GM12875 (cell line): ENCODE measurements around the gene ACIN1.

Experiments
- H3K4me3 ChIP-seq: one replicate; pipeline ENCODE4 v1.5.1; 2011; ENCODE audit warnings: low read depth, low read length, control low read depth
- TF ChIP-seq, protein P1 (sequence below): IDR thresholded peaks from 2 replicates; pipeline ENCODE4 v1.5.1; 2011; ENCODE audit warnings: low read depth, mild to moderate bottlenecking, control low read depth, inconsistent platforms, low read length, moderate library complexity, borderline replicate concordance; ENCODE audit not compliant: insufficient read depth

ACIN1 gene

DNA sequence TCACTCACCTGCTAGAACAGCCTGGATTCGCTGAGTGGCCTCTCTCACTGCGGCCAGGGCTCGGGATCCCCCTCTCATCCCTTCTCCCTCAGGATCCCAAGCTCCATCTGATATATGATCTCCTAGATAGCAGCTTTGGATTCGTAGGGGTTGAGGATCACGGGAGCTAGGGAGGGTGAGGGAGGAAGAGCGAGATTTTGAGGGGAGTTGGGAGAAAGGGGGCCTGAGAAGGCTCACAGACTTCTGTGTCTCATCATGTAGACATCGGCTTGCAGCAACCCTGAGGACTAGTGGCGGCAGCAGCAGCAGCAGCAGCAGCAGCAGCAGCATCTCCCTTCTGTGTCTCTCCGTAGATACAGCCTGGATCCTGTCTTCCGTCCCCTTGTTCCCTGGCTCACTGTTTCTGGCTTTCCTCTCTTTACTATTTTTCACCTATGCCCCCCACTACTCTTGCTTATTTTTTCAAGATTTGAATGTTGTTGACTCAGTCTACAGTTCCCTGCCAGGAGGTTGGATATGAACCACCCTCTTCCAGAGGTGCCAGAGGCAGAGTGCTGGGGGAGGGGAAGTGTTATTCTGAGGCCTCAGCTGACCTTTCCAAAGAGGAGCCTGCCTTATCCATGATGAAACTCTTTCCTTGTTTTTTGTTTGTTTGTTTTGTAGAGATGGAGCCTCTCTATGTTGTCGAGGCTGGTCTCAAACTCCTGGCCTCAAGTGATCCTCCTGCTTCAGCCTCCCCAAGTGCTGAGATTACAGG lies 9.8 kb upstream of the ACIN1 start, which contains the start of gene CIROP:
TSS of gene CIROP (minus strand) at position 399 of the 757 bp plus-strand sequence. CDS start at position 330, 69 bp downstream.
- no peak within 1 kb of the TSS for H3K4me3 ChIP-seq
- TF ChIP-seq, protein P1, sequence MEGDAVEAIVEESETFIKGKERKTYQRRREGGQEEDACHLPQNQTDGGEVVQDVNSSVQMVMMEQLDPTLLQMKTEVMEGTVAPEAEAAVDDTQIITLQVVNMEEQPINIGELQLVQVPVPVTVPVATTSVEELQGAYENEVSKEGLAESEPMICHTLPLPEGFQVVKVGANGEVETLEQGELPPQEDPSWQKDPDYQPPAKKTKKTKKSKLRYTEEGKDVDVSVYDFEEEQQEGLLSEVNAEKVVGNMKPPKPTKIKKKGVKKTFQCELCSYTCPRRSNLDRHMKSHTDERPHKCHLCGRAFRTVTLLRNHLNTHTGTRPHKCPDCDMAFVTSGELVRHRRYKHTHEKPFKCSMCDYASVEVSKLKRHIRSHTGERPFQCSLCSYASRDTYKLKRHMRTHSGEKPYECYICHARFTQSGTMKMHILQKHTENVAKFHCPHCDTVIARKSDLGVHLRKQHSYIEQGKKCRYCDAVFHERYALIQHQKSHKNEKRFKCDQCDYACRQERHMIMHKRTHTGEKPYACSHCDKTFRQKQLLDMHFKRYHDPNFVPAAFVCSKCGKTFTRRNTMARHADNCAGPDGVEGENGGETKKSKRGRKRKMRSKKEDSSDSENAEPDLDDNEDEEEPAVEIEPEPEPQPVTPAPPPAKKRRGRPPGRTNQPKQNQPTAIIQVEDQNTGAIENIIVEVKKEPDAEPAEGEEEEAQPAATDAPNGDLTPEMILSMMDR: no peak

DNA sequence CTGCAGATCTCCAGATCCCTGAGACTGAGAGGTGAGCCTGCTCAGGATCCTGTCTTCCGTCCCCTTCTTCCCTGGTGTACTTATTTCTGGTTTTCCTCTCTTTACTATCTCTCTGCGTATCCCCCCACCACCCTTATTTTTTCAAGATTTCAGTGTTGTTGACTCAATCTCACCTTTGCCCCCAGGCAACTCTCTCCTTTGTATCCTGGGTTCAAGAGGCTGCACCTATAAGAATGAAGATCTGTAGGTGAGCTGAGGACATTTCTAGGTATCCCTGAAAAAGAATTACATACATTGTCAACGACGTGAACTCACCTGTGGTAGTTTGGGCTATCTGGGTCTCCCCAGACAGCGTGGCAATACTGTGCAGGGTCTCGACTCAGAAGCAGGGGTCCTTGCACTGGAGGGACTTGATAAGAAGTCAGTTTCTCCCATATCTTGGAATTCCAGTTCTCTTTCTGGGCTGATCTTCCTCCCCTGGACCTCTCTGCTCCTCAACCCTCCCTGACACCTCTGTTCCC lies 9.2 kb upstream of the ACIN1 start:
- TF ChIP-seq, protein P1: no peak
- H3K4me3 ChIP-seq: no peak overlapping the region

DNA sequence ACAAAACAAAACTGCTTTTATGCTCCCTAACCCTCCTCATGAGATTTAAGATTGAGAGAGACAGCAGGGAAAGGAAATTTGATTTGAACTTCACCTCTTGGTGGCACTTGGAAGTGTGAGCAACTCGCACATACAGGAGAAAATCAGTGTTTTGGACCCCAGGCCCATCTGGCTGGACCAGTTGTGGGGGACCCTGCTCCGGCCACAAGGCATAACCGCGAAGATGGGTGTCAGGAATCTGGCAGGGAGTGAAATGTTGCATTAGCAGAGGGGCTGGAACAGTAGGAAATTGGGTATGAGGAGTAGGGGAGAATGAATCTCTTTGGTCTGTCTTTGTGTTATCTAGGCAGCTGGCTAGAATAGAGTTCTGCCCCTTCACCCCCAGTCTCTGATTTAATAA lies 8.6 kb upstream of the ACIN1 start:
- TF ChIP-seq, protein P1: no peak
- H3K4me3 ChIP-seq: no peak overlapping the region

DNA sequence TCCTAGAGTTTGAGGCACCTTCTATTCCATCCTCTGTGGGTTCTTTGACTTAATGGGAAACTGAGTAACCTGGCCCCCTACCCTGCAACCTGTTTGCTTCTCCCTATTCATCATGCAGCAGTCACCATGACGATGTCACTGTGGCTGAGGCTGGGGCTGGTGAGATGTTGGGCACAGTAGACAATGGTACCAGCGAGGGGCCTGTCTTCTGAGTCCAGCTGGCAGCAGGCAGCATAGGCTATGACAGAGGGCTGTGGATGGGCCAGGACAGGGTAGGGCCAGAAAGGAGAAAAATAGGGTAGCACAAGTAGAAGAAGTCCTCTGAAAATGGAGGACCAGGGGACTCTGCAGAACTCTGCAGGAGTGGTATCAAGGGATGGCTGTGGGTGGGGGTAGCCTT lies 7.9 kb upstream of the ACIN1 start:
- H3K4me3 ChIP-seq: no peak overlapping the region
- TF ChIP-seq, protein P1: no peak

DNA sequence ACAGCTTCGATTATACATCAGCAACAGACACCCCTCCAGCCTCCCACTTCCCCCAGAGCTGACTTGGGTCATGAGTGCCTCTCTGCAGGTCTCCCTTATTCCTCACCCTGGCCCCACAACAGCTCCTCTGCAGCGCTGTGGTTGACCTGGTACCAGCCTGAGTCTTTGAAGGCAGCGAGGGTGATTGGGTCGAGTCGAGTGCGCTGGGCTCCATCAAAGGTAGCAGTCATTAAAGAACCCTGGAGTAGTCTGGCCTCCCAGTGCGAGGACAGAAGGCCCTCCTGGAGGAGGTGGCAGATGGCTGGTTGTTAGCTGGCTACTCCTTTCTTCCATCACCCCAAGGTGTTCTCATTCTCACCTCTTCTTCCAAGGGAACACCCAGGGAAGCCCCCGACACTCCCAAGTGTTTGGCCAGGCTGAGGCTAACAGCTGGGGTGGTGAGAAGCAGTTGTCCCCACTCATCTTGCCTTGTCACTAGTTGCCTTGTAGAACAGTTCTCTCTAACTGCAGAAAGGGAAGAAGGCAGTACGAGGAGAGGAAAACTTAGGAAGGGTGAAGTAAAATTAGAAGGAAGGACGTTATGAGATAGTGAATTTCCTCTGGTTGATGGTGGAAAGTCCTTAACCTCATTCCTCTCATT lies 7.2 kb upstream of the ACIN1 start:
- H3K4me3 ChIP-seq: no peak overlapping the region
- TF ChIP-seq, protein P1: no peak

DNA sequence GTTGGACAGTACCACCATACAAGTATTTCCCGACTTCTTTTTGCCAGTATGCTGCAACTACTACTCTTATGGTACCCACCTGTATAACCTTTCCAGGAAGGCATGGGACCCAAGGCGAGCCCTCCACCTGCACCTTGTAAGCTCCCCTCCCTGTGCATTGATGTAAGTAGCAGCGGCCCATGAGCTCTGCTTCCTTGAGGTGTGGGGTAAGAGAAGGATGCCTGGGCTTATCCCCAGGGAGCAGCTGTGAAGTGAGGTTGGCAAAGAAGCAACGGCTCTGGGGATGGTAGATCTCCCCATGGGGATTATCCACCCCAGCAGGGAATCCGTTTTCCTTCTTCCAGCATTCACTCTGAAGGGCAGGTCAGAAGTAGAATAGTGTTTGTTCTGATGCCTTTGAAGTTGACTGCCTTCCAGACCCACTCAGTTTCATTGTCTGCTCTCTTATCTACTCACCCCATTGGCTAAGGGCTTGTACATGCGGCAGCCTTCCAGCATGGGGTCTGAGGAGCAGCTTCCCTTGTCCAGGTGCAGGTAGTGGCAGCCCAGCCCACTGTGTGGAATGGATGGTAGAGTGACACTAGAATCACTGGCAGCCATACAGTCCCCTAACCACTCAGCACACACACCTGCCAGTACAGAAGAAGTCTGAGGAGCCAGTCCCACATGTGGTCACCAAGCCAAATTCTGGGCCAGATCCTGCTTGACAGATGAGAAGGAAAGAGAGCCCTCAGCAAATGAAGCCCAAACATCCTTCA lies 6.5 kb upstream of the ACIN1 start:
- no peak overlapping the region for H3K4me3 ChIP-seq
- TF ChIP-seq, protein P1: no peak
